CD14-positive monocyte (primary cell): ENCODE results near the gene NIPBL. TPM values are rescaled to one million over a fixed set of nuclear protein-coding genes. Genes with fewer than 3 reads are reported as not detected.

Experiments
- DNase-seq, 3 donors: peaks; one replicate each; pipeline ENCODE4 v3.0.0-alpha.2; 2011 to 2022
- H2AFZ ChIP-seq: 2 replicates; pipeline ENCODE4 v1.6.0; 2012; ENCODE audit warnings: mild to moderate bottlenecking, low read depth, low read length, inconsistent platforms; ENCODE audit not compliant: insufficient read depth, poor library complexity, severe bottlenecking
- H3K27ac ChIP-seq, 2 donors: 1 replicate in 1 of 2; 2 replicates in 1 of 2; pipeline ENCODE4 v1.5.1; 2012 to 2013; ENCODE audit warnings: low read length in 2 of 2, control low read depth in 1 of 2, inconsistent platforms in 1 of 2, low read depth in 1 of 2, mild to moderate bottlenecking in 1 of 2
- H3K27me3 ChIP-seq, 2 donors: one replicate each; pipeline versions ENCODE4 v1.6.0 to v1.6.1; 2011 to 2013; ENCODE audit warnings: low read length in 2 of 2; ENCODE audit not compliant: control insufficient read depth in 2 of 2, insufficient read depth in 2 of 2
- H3K36me3 ChIP-seq, 2 donors: replicated peaks in 1 of 2; 1 replicate in 1 of 2; 2 replicates in 1 of 2; pipeline versions ENCODE4 v1.5.1 to v1.6.1; 2012 to 2013; ENCODE audit warnings: low read length in 2 of 2, control low read depth in 1 of 2, inconsistent platforms in 1 of 2, mild to moderate bottlenecking in 1 of 2; ENCODE audit not compliant: insufficient read depth in 2 of 2, control insufficient read depth in 1 of 2
- H3K4me1 ChIP-seq, 2 donors: 1 replicate in 1 of 2; 2 replicates in 1 of 2; pipeline versions ENCODE4 v1.5.1 to v1.6.1; 2012 to 2013; ENCODE audit warnings: low read length in 2 of 2, control low read depth in 1 of 2, inconsistent platforms in 1 of 2, mild to moderate bottlenecking in 1 of 2, moderate library complexity in 1 of 2; ENCODE audit not compliant: insufficient read depth in 2 of 2, control insufficient read depth in 1 of 2
- H3K4me2 ChIP-seq: replicated peaks from 2 replicates; pipeline ENCODE3; 2012; ENCODE audit warnings: low read length, moderate library complexity, mild to moderate bottlenecking; ENCODE audit not compliant: poor library complexity, severe bottlenecking; ENCODE audit errors: extremely low read depth
- H3K4me3 ChIP-seq, 3 experiments: fragments of 200-600 bp in 1 of 3; sonication (generic) in 1 of 3; replicated peaks in 1 of 3; 1 replicate in 2 of 3; 2 replicates in 1 of 3; pipeline ENCODE4 v1.5.1; 2011 to 2013; ENCODE audit warnings: low read length in 3 of 3, mild to moderate bottlenecking in 3 of 3, control low read depth in 2 of 3, low read depth in 2 of 3, inconsistent platforms in 1 of 3, moderate library complexity in 1 of 3
- H3K79me2 ChIP-seq: 2 replicates; pipeline ENCODE4 v1.6.0; 2012; ENCODE audit warnings: mild to moderate bottlenecking, control low read depth, inconsistent platforms, low read length, moderate library complexity; ENCODE audit not compliant: insufficient read depth
- H3K9ac ChIP-seq: 2 replicates; pipeline ENCODE4 v1.6.0; 2017; ENCODE audit warnings: low read length, mild to moderate bottlenecking; ENCODE audit not compliant: insufficient read depth, poor library complexity, severe bottlenecking
- H3K9me3 ChIP-seq, 2 donors: replicated peaks in 1 of 2; 1 replicate in 1 of 2; 2 replicates in 1 of 2; pipeline versions ENCODE4 v1.5.1 to v1.6.1; 2012 to 2013; ENCODE audit warnings: low read length in 2 of 2, control low read depth in 1 of 2; ENCODE audit not compliant: control insufficient read depth in 1 of 2, insufficient read depth in 1 of 2
- H4K20me1 ChIP-seq: 2 replicates; pipeline ENCODE4 v1.6.0; 2012; ENCODE audit warnings: mild to moderate bottlenecking, low read length, control low read depth, moderate library complexity; ENCODE audit not compliant: insufficient read depth
- H3K27ac Mint-ChIP-seq, 7 donors: one replicate each; pipeline ENCODE4 v1.8.0; 2020; ENCODE audit warnings: mild to moderate bottlenecking in 7 of 7, mixed read lengths in 7 of 7, moderate library complexity in 6 of 7, inconsistent platforms in 2 of 7
- H3K27me3 Mint-ChIP-seq, 3 donors: one replicate each; pipeline ENCODE4 v1.8.0; 2021 to 2022; ENCODE audit warnings: low read depth in 3 of 3, mild to moderate bottlenecking in 3 of 3, mixed read lengths in 3 of 3, moderate library complexity in 3 of 3, inconsistent platforms in 1 of 3
- H3K36me3 Mint-ChIP-seq, 2 donors: one replicate each; pipeline ENCODE4 v1.8.0; 2020; ENCODE audit warnings: mixed read lengths in 2 of 2, inconsistent platforms in 1 of 2, mild to moderate bottlenecking in 1 of 2
- H3K4me1 Mint-ChIP-seq: one replicate; pipeline ENCODE4 v1.8.0; 2020; ENCODE audit warnings: mild to moderate bottlenecking, mixed read lengths
- H3K4me3 Mint-ChIP-seq, 2 donors: one replicate each; pipeline ENCODE4 v1.8.0; 2020; ENCODE audit warnings: mild to moderate bottlenecking in 2 of 2, mixed read lengths in 2 of 2, moderate library complexity in 1 of 2
- H3K9me3 Mint-ChIP-seq, 7 donors: one replicate each; pipeline ENCODE4 v1.8.0; 2020 to 2022; ENCODE audit warnings: mixed read lengths in 7 of 7, mild to moderate bottlenecking in 6 of 7, moderate library complexity in 6 of 7, inconsistent platforms in 2 of 7
- CTCF ChIP-seq: fragments of 200-600 bp; IDR thresholded peaks from one replicate; pipeline ENCODE4 v1.8.0; 2022; ENCODE audit warnings: antibody characterized with exemption, mild to moderate bottlenecking
- WGBS: methylation state at CpG from one replicate; pipeline ENCODE4 v1.1.5; 2013; ENCODE audit warnings: missing lambda C conversion rate; ENCODE audit not compliant: insufficient coverage; 5-methylcytosine and 5-hydroxymethylcytosine counted together
- intact Hi-C, 2 donors: fragments of 100-400 bp; cut with micrococcal nuclease; formaldehyde crosslinking; loops; one replicate each; pipeline versions ENCODE4 v1.15.0 to v1.15.1; 2023
- polyA plus RNA-seq, 3 donors: library from polyadenylated mRNA; depleted of rRNA in 1 of 3; unstranded in 2 of 3; stranded (reverse) in 1 of 3; fragments of 300-500 nt in 2 of 3; fragments of >200 nt in 1 of 3; fragmentation: Illumina TruSeq in 2 of 3; gene quantifications; 1 replicate in 2 of 3; 2 replicates in 1 of 3; pipeline ENCODE4 v1.2.3, GENCODE V29; 2012 to 2021

NIPBL gene
- polyA plus RNA-seq, 3 donors: 6.6 to 36.0 (median 16.2) TPM

- no peaks in the 10 kb centered on the region for H3K27me3 Mint-ChIP-seq
- no peaks in the 10 kb centered on the region for H3K27me3 ChIP-seq
- no peak for TF ChIP-seq CTCF
- DNase-seq: no peak
- H3K27ac Mint-ChIP-seq: no peak overlapping the region
- H4K20me1 ChIP-seq: peaks cover 100% of the 10 kb centered on the region
- H3K9me3 ChIP-seq: no peaks in the 10 kb centered on the region
- WGBS: no CpG with 5 or more reads among the region's 1 CpG
- no peak overlapping the region for H3K27ac ChIP-seq
- intact Hi-C loops: loop anchor here in 1 of 2 donors (10.0 kb wide), 1 partner anchor 205 kb away; no protein-coding TSS in a partner anchor
- H3K4me3 ChIP-seq: no peak overlapping the region
- peaks cover 0 to 2% of the 10 kb centered on the region in 2 donors for H3K36me3 Mint-ChIP-seq
- no peaks in the 10 kb centered on the region for H3K9me3 Mint-ChIP-seq
- no peak overlapping the region for H3K9ac ChIP-seq
- peaks cover 99% of the 10 kb centered on the region for H3K79me2 ChIP-seq
- no peak overlapping the region for H3K4me2 ChIP-seq
- peaks cover 0 to 13% of the 10 kb centered on the region in 2 donors for H3K36me3 ChIP-seq
- no peak overlapping the region for H3K4me3 Mint-ChIP-seq
- H3K4me1 ChIP-seq: peaks cover 2 to 14% of the 10 kb centered on the region in 2 donors
- peaks cover 16% of the 10 kb centered on the region for H3K4me1 Mint-ChIP-seq
- no peak overlapping the region for H2AFZ ChIP-seq
Measured at GRCh38 chr5:36949593-36949992, 73.0 kb downstream of the NIPBL start.

- H3K27ac Mint-ChIP-seq: peak overlapping the region in 1 of 7 donors; percentile 4
- peaks cover 97% of the 10 kb centered on the region for H4K20me1 ChIP-seq
Measured at GRCh38 chr5:36950586-36951457, 74.3 kb downstream of the NIPBL start.

More at GRCh38 chr5:36950586-36951457, 74.3 kb downstream of the NIPBL start:
- no peak overlapping the region for H3K9ac ChIP-seq
- 88% methylated on average over 1 of the region's 5 CpGs for WGBS
- DNase-seq: no peak
- H3K27me3 ChIP-seq: no peaks in the 10 kb centered on the region
- intact Hi-C loops: no loop called here
- H3K4me1 Mint-ChIP-seq: peaks cover 16% of the 10 kb centered on the region
- H3K79me2 ChIP-seq: peaks cover 98% of the 10 kb centered on the region
- TF ChIP-seq CTCF: no peak
- no peak overlapping the region for H3K4me3 ChIP-seq
- H3K27me3 Mint-ChIP-seq: no peaks in the 10 kb centered on the region
- H3K4me1 ChIP-seq: peaks cover 2 to 14% of the 10 kb centered on the region in 2 donors
- peaks cover 4 to 10% of the 10 kb centered on the region in 2 donors for H3K36me3 Mint-ChIP-seq
- H3K9me3 Mint-ChIP-seq: no peaks in the 10 kb centered on the region
- H3K9me3 ChIP-seq: no peaks in the 10 kb centered on the region
- H3K36me3 ChIP-seq: peaks cover 6 to 23% of the 10 kb centered on the region in 2 donors
- H2AFZ ChIP-seq: no peak overlapping the region
- no peak overlapping the region for H3K4me3 Mint-ChIP-seq
- no peak overlapping the region for H3K4me2 ChIP-seq
- H3K27ac ChIP-seq: peak overlapping the region in 1 of 2 donors; percentile 45
